MM.1S (cell line): ENCODE data around the gene ADCK1.

Experiments
- EZH2 ChIP-seq: fragments of 300-600 bp; sonication (generic); optimal IDR thresholded peaks from 2 replicates; pipeline ENCODE3; 2017; ENCODE audit warnings: low read depth, mild to moderate bottlenecking, antibody characterized with exemption, low read length, mixed read lengths
- EZH2phosphoT487 ChIP-seq: fragments of 300-600 bp; sonication (generic); IDR thresholded peaks from 2 replicates; pipeline ENCODE4 v1.6.1; 2018; ENCODE audit warnings: antibody characterized with exemption, low read length
- TF ChIP-seq, protein P1 (sequence below): fragments of 300-600 bp; sonication (generic); IDR thresholded peaks from 2 replicates; pipeline ENCODE4 v1.5.1; 2016; ENCODE audit warnings: antibody characterized with exemption, low read length, mixed read lengths

DNA sequence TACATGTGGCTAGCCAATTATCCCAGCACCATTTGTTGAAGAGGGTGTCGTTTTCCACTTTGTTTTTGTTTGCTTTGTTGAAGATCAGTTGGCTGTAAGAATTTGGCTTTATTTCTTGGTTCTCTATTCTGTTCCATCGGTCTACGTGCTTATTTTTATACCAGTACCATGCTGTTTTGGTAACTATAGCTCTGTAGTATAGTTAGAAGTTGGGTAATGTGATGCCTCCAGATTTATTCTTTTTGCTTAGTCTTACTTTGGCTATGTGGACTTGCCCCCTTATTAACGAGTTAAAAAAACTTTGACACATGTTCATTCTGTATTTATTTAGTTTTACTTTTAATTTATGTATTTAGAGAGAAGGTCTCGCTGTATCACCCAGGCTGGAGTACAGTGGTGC, 120.4 kb downstream of the ADCK1 start:
- TF ChIP-seq, protein P1, sequence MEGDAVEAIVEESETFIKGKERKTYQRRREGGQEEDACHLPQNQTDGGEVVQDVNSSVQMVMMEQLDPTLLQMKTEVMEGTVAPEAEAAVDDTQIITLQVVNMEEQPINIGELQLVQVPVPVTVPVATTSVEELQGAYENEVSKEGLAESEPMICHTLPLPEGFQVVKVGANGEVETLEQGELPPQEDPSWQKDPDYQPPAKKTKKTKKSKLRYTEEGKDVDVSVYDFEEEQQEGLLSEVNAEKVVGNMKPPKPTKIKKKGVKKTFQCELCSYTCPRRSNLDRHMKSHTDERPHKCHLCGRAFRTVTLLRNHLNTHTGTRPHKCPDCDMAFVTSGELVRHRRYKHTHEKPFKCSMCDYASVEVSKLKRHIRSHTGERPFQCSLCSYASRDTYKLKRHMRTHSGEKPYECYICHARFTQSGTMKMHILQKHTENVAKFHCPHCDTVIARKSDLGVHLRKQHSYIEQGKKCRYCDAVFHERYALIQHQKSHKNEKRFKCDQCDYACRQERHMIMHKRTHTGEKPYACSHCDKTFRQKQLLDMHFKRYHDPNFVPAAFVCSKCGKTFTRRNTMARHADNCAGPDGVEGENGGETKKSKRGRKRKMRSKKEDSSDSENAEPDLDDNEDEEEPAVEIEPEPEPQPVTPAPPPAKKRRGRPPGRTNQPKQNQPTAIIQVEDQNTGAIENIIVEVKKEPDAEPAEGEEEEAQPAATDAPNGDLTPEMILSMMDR, result no peak
- no peak for TF ChIP-seq EZH2
- TF ChIP-seq EZH2phosphoT487, result no peak
